SH-SY5Y (cell line): ENCODE results near the gene VMP1.

Source experiments
- GATA2 ChIP-seq: IDR thresholded peaks from 2 replicates; pipeline ENCODE4 v1.6.1; 2011; ENCODE audit warnings: mild to moderate bottlenecking, low read depth, low read length
- GATA3 ChIP-seq: IDR thresholded peaks from 2 replicates; pipeline ENCODE4 v1.6.1; 2011; ENCODE audit warnings: low read depth, mild to moderate bottlenecking, low read length, moderate library complexity

GRCh38 chr17:59669411-59669810 lies 38.0 kb upstream of the VMP1 start:
- TF ChIP-seq GATA2 (no peak), GATA3 (no peak)
